NCI-H526 treated with DMSO at 0.1 percent for 48 hours (cell line): ENCODE measurements around the gene GPR162.

ENCODE experiments used
- DNase-seq: peaks from one replicate; lab custom pipeline; 2025; lab: John Stamatoyannopoulos, UW

The GPR162 gene

GRCh38 chr12:6786416-6787094 lies 35.1 kb upstream of the GPR162 start:
- DNase-seq, result no peak

- no peak for DNase-seq
Observed at GRCh38 chr12:6787309-6787708, 34.3 kb upstream of the GPR162 start.

GRCh38 chr12:6788972-6789924 lies 32.4 kb upstream of the GPR162 start, which contains the start of gene CD4:
TSS of gene CD4 (plus strand) at chr12:6789528. CDS start at chr12:6800139, 10,611 bp downstream.
- DNase-seq, result no peak

GRCh38 chr12:6790496-6791150 lies 31.0 kb upstream of the GPR162 start:
- no peak for DNase-seq

- DNase-seq, result no peak
Observed at GRCh38 chr12:6791931-6792520, 29.6 kb upstream of the GPR162 start.

- no peak for DNase-seq
Observed at GRCh38 chr12:6792522-6793201, 29.0 kb upstream of the GPR162 start.

GRCh38 chr12:6795088-6795487 lies 26.5 kb upstream of the GPR162 start:
- no peak for DNase-seq

GRCh38 chr12:6796576-6796975 lies 25.0 kb upstream of the GPR162 start:
- DNase-seq, result no peak

- no peak for DNase-seq
Observed at GRCh38 chr12:6799147-6799546, 22.5 kb upstream of the GPR162 start.

GRCh38 chr12:6807170-6807569 lies 14.5 kb upstream of the GPR162 start:
- no peak for DNase-seq

GRCh38 chr12:6809056-6809455 lies 12.6 kb upstream of the GPR162 start:
- no peak for DNase-seq

- DNase-seq, result no peak
Observed at GRCh38 chr12:6810758-6811157, 10.9 kb upstream of the GPR162 start.

GRCh38 chr12:6813363-6813762 lies 8.3 kb upstream of the GPR162 start:
- DNase-seq, result no peak

- DNase-seq, result no peak
Observed at GRCh38 chr12:6816598-6816997, 5.0 kb upstream of the GPR162 start.

- DNase-seq, result no peak
Observed at GRCh38 chr12:6817098-6817497, 4.5 kb upstream of the GPR162 start.

GRCh38 chr12:6817662-6818157 lies 3.9 kb upstream of the GPR162 start:
- no peak for DNase-seq

- DNase-seq, result no peak
Observed at GRCh38 chr12:6818222-6818621, 3.4 kb upstream of the GPR162 start.

- DNase-seq, result no peak
Observed at GRCh38 chr12:6818645-6819044, 3.0 kb upstream of the GPR162 start.

- no peak for DNase-seq
Observed at GRCh38 chr12:6819106-6820030, 2.3 kb upstream of the GPR162 start.

- DNase-seq, result no peak
Observed at GRCh38 chr12:6820166-6820565, 1.5 kb upstream of the GPR162 start.
